Measurements from ENCODE around the gene HES3. TPM values are rescaled to one million over a fixed set of nuclear protein-coding genes. Genes with fewer than 3 reads are reported as not detected.

HES3 gene
- total and polyA plus RNA-seq, 2 of the 4 experiments (the other 2 are of a cell fraction): not detected

- H3K9me1 ChIP-seq (ENCODE audit: insufficient read depth, low read length): peaks cover 12% of the 10 kb centered on the region; the same call in 1 of the 2 replicates
- no peak overlapping the region for H3K4me3 ChIP-seq (ENCODE audit: insufficient read depth, low read depth, low read length)
- no peaks in the 10 kb centered on the region for H3K27me3 ChIP-seq (ENCODE audit: control insufficient read depth, insufficient read depth, low read length)
- peak overlapping the region; percentile 39; the same call in 1 of the 2 replicates for H2AK5ac ChIP-seq (ENCODE audit: low read depth, low read length)
- no TSS peak for BruUV-seq (replicated peaks)
- no peak overlapping the region for H3K23ac ChIP-seq (ENCODE audit: low read depth, low read length)
- peak overlapping the region; percentile 37 for H2AK9ac ChIP-seq (replicated peaks; ENCODE audit: low read depth, low read length, poor library complexity)
- dilution Hi-C loops (cut with HindIII; ENCODE audit: low sequenced_read_pairs, unreplicated experiment): no loop called here
- H3K27ac ChIP-seq (ENCODE audit: insufficient read depth, low read length): no peak overlapping the region
- H2BK5ac ChIP-seq (ENCODE audit: low read depth, low read length, poor library complexity, severe bottlenecking): no peak overlapping the region
- no peak overlapping the region for H2BK120ac ChIP-seq (ENCODE audit: low read depth, low read length)
- no peak for ATAC-seq (ENCODE audit: low read depth)
- H4K91ac ChIP-seq (ENCODE audit: insufficient read depth, low read depth, low read length): no peak overlapping the region
- ChIA-PET POLR2A (ENCODE audit: unreplicated experiment) (no interaction called here), CTCF (no interaction called here)
- H3K79me1 ChIP-seq (ENCODE audit: low read depth in 1 of 2, low read length in 2 of 2): peaks cover 0 to 29% of the 10 kb centered on the region in 2 experiments; a peak in 2 of 4 replicates
- no peak overlapping the region for H3K18ac ChIP-seq (ENCODE audit: low read depth, low read length)
- TF ChIP-seq ELK1 (IDR thresholded peaks at IDR 0.05; ENCODE audit: borderline replicate concordance, low read depth, low read length) (no peak), CHD1 (IDR thresholded peaks at IDR 0.05; ENCODE audit: low read depth, low read length) (no peak), MXI1 (IDR thresholded peaks at IDR 0.05; ENCODE audit: borderline replicate concordance, low read depth, low read length) (no peak), BHLHE40 (IDR thresholded peaks at IDR 0.05; ENCODE audit: low read depth, low read length) (no peak), RAD21 (IDR thresholded peaks at IDR 0.05; ENCODE audit: low read length) (no peak), MAFK (IDR thresholded peaks at IDR 0.05; ENCODE audit: low read depth, low read length) (no peak), SMC3 (IDR thresholded peaks at IDR 0.05; ENCODE audit: low read depth, low read length) (no peak), MAZ (IDR thresholded peaks at IDR 0.05; ENCODE audit: borderline replicate concordance, low read depth, low read length) (no peak), RCOR1 (IDR thresholded peaks at IDR 0.05; ENCODE audit: insufficient replicate concordance, low read length) (no peak)
- TF ChIP-seq, protein P1, sequence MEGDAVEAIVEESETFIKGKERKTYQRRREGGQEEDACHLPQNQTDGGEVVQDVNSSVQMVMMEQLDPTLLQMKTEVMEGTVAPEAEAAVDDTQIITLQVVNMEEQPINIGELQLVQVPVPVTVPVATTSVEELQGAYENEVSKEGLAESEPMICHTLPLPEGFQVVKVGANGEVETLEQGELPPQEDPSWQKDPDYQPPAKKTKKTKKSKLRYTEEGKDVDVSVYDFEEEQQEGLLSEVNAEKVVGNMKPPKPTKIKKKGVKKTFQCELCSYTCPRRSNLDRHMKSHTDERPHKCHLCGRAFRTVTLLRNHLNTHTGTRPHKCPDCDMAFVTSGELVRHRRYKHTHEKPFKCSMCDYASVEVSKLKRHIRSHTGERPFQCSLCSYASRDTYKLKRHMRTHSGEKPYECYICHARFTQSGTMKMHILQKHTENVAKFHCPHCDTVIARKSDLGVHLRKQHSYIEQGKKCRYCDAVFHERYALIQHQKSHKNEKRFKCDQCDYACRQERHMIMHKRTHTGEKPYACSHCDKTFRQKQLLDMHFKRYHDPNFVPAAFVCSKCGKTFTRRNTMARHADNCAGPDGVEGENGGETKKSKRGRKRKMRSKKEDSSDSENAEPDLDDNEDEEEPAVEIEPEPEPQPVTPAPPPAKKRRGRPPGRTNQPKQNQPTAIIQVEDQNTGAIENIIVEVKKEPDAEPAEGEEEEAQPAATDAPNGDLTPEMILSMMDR (conservative IDR thresholded peaks at IDR 0.05; ENCODE audit: low read depth, low read length): no peak
- no peak overlapping the region for H2BK15ac ChIP-seq (ENCODE audit: low read depth, low read length)
- no peak overlapping the region for H2BK20ac ChIP-seq (ENCODE audit: low read depth, low read length)
- no peak overlapping the region for H2AFZ ChIP-seq (replicated peaks; ENCODE audit: low read length, poor library complexity)
- H3K36me3 ChIP-seq (ENCODE audit: control insufficient read depth, insufficient read depth, low read length): no peaks in the 10 kb centered on the region
- no peaks in the 10 kb centered on the region for H3K9me3 ChIP-seq (ENCODE audit: control insufficient read depth, insufficient read depth, low read length)
- H3K9ac ChIP-seq (ENCODE audit: low read depth, low read length): no peak overlapping the region
- no peaks in the 10 kb centered on the region; the same call in 1 of the 2 replicates for H4K20me1 ChIP-seq (ENCODE audit: insufficient read depth, low read length)
- H3K56ac ChIP-seq (ENCODE audit: extremely low read depth, insufficient read depth, low read length): no peak overlapping the region
- H4K5ac ChIP-seq (ENCODE audit: low read depth, low read length): no peak overlapping the region
- WGBS, 2 experiments (ENCODE audit: extremely low coverage in 2 of 2, insufficient read length in 1 of 2): 90% methylated on average over 7 of the region's 11 CpGs; no CpG with 5 or more reads in 1 of the 2 experiments
- no peak overlapping the region for H3K4me2 ChIP-seq (ENCODE audit: low read depth, low read length)
- peaks cover 25% of the 10 kb centered on the region for H3K4me1 ChIP-seq (ENCODE audit: control insufficient read depth, insufficient read depth, low read length)
- in situ Hi-C loops (cut with MboI; ENCODE audit: low sequenced_read_pairs): no loop called here
- H3K4ac ChIP-seq (ENCODE audit: low read depth, low read length): no peak overlapping the region
- H3K14ac ChIP-seq (replicated peaks; ENCODE audit: low read depth, low read length): no peak overlapping the region
- intact Hi-C loops (cut with micrococcal nuclease): no loop called here
- no peak for DNase-seq
- no peak overlapping the region for H4K8ac ChIP-seq (ENCODE audit: low read depth in 2 of 2, low read length in 2 of 2)
Measured at GRCh38 chr1:6274102-6274501, 30.1 kb downstream of the HES3 start.

Measured in IMR-90 (cell line).